PC-9 (cell line): ENCODE results near the gene CCM2. TPM values are rescaled to one million over a fixed set of nuclear protein-coding genes. Genes with fewer than 3 reads are reported as not detected.
"Not testable (repeated sequence)": the region's sequence is repeated elsewhere in the genome, so short reads cannot be mapped to it uniquely, and the experiment has no call there.

Source experiments
- BruUV-seq: library from RNA; stranded (reverse); fragments of 400-500 nt; replicated peaks from 2 replicates; lab custom pipeline; 2021; lab: Mats Ljungman, UMichigan
- CTCF ChIA-PET: fragments of 300-600 bp; sonication (Branson Sonifier 250); formaldehyde crosslinking; loops from one replicate; lab custom pipeline; 2022; ENCODE audit warnings: antibody characterized with exemption; lab: Charles Lee
- POLR2A ChIA-PET: fragments of 300-600 bp; sonication (Branson Sonifier 250); formaldehyde crosslinking; loops from one replicate; lab custom pipeline; 2022; ENCODE audit warnings: antibody characterized with exemption; ENCODE audit not compliant: unreplicated experiment; lab: Charles Lee
- DNase-seq, 2 experiments: peaks; one replicate each; pipeline versions ENCODE4 v3.0.0 to v3.0.0-alpha.2; 2015 to 2022; ENCODE audit warnings: mixed read lengths in 1 of 2
- H2AFZ ChIP-seq: fragments of 200-600 bp; sonication (generic); 2 replicates; pipeline ENCODE4 v1.8.1; 2017; ENCODE audit warnings: antibody characterized with exemption
- H3F3A ChIP-seq: fragments of 200-600 bp; sonication (generic); 2 replicates; pipeline ENCODE4 v1.8.1; 2017; ENCODE audit warnings: antibody characterized with exemption, mild to moderate bottlenecking, low read depth; ENCODE audit not compliant: insufficient read depth
- H3K27ac ChIP-seq: fragments of 200-600 bp; sonication (generic); 2 replicates; pipeline ENCODE4 v1.6.1; 2016; ENCODE audit warnings: mixed run types
- H3K27me3 ChIP-seq: fragments of 200-600 bp; sonication (generic); 2 replicates; pipeline ENCODE4 v1.6.1; 2016; ENCODE audit warnings: low read depth, mixed run types; ENCODE audit not compliant: insufficient read depth
- H3K36me3 ChIP-seq: fragments of 200-600 bp; sonication (generic); 2 replicates; pipeline ENCODE4 v1.6.1; 2016; ENCODE audit warnings: low read depth, mixed run types
- H3K4me1 ChIP-seq: fragments of 200-600 bp; sonication (generic); replicated peaks from 2 replicates; pipeline ENCODE4 v1.6.1; 2016; ENCODE audit warnings: mixed run types; ENCODE audit not compliant: insufficient read depth
- H3K4me2 ChIP-seq: fragments of 200-600 bp; sonication (generic); 2 replicates; pipeline ENCODE4 v1.6.1; 2017; ENCODE audit warnings: mixed run types
- H3K4me3 ChIP-seq: fragments of 200-600 bp; sonication (generic); 2 replicates; pipeline ENCODE4 v1.6.1; 2016; ENCODE audit warnings: mixed run types
- H3K79me2 ChIP-seq: fragments of 200-600 bp; sonication (generic); 2 replicates; pipeline ENCODE4 v1.6.1; 2017; ENCODE audit warnings: low read depth, mixed run types
- H3K9me2 ChIP-seq: fragments of 200-600 bp; sonication (generic); 2 replicates; pipeline ENCODE4 v1.8.1; 2017; ENCODE audit warnings: mild to moderate bottlenecking; ENCODE audit not compliant: insufficient read depth
- H3K9me3 ChIP-seq: fragments of 200-600 bp; sonication (generic); 2 replicates; pipeline ENCODE4 v1.8.1; 2016; ENCODE audit warnings: low read depth; ENCODE audit not compliant: insufficient read depth
- H4K20me1 ChIP-seq: fragments of 200-600 bp; sonication (generic); 2 replicates; pipeline ENCODE4 v1.8.1; 2017; ENCODE audit not compliant: insufficient read depth
- EZH2 ChIP-seq: fragments of 200-600 bp; sonication (generic); IDR thresholded peaks from 2 replicates; pipeline ENCODE4 v1.8.0; 2017; ENCODE audit warnings: antibody characterized with exemption, low read depth
- intact Hi-C: fragments of 100-400 bp; cut with micrococcal nuclease; formaldehyde crosslinking; loops from one replicate; pipeline ENCODE4 v1.10.0; 2022; ENCODE audit not compliant: unreplicated experiment
- total RNA-seq: library from RNA; stranded (reverse); gene quantifications from 2 replicates; pipeline ENCODE4 v1.2.3, GENCODE V29; 2021
- TF ChIP-seq, protein P1 (sequence below): fragments of 200-600 bp; sonication (generic); conservative IDR thresholded peaks from 2 replicates; pipeline ENCODE4 v1.6.1; 2017; ENCODE audit warnings: mixed run types, antibody characterized with exemption, mild to moderate bottlenecking, moderate library complexity

Gene CCM2
- total RNA-seq, 1 experiment from 2014 or later: 54.2 TPM

DNA sequence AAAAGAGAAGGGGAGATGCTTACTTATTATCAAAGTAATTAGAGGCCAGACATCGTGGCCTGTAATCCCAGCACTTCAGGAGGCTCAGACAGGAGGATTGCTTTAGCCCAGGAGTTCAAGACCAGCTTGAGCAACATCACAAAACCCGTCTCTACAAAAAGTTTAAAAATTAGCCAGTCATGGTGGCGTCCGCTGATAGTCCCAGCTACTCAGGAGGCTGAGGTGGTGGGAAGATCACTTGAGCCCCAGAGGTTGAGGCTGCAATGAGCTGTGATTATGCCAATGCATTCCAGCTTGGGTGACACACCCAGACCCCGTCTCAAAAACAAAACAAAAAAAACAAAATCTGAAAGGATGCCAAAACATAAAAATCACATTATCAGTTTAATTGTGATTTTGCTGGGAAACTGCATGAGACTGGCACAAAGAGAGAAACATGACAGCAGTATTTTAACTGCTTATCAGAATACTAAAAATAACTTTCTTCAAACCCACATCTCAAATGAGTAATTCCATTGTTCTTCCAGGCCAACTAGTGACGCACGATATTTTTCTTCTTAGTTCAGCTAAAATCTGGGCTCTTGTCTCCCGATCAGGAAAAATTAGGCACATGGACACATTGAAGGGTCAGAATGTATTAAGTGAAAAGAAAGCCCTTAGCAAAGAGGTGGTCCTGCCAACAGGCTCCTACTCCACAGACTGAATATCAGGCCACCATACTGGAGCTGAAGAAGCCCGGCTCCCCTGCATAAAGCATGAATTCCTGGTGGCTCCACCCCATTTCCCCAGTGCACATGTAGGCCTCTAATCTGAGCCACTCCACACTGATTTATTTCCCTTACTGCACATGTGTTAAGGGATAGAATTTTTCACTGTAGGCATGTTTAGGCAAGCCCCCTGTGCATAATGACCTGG, 9.6 kb upstream of the CCM2 start:
- Histone ChIP-seq H3F3A (peaks cover 21% of the 10 kb centered on the region; the same call in 1 of the 2 replicates), H2AFZ (no peak overlapping the region), H3K4me1 (peaks cover 11% of the 10 kb centered on the region), H4K20me1 (peaks cover 3% of the 10 kb centered on the region; the same call in 1 of the 2 replicates), H3K27ac (no peak overlapping the region), H3K4me3 (no peak overlapping the region), H3K9me2 (no peaks in the 10 kb centered on the region), H3K79me2 (peaks cover 24% of the 10 kb centered on the region), H3K27me3 (no peaks in the 10 kb centered on the region), H3K4me2 (no peak overlapping the region), H3K36me3 (peaks cover 7% of the 10 kb centered on the region), H3K9me3 (no peaks in the 10 kb centered on the region)
- intact Hi-C loops: no loop called here
- no TSS peak for BruUV-seq
- ChIA-PET CTCF (interaction anchor here (1.5 kb wide), 1 partner anchor 17 kb away, joined by 3 read pairs; no protein-coding TSS in a partner anchor), POLR2A (interaction anchor here (0.6 kb wide), 2 partner anchors 8 to 59 kb away, joined by 4 to 6 read pairs; no protein-coding TSS in a partner anchor)
- no peak for DNase-seq
- TF ChIP-seq EZH2: no peak
- TF ChIP-seq, protein P1, sequence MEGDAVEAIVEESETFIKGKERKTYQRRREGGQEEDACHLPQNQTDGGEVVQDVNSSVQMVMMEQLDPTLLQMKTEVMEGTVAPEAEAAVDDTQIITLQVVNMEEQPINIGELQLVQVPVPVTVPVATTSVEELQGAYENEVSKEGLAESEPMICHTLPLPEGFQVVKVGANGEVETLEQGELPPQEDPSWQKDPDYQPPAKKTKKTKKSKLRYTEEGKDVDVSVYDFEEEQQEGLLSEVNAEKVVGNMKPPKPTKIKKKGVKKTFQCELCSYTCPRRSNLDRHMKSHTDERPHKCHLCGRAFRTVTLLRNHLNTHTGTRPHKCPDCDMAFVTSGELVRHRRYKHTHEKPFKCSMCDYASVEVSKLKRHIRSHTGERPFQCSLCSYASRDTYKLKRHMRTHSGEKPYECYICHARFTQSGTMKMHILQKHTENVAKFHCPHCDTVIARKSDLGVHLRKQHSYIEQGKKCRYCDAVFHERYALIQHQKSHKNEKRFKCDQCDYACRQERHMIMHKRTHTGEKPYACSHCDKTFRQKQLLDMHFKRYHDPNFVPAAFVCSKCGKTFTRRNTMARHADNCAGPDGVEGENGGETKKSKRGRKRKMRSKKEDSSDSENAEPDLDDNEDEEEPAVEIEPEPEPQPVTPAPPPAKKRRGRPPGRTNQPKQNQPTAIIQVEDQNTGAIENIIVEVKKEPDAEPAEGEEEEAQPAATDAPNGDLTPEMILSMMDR: no peak

DNA sequence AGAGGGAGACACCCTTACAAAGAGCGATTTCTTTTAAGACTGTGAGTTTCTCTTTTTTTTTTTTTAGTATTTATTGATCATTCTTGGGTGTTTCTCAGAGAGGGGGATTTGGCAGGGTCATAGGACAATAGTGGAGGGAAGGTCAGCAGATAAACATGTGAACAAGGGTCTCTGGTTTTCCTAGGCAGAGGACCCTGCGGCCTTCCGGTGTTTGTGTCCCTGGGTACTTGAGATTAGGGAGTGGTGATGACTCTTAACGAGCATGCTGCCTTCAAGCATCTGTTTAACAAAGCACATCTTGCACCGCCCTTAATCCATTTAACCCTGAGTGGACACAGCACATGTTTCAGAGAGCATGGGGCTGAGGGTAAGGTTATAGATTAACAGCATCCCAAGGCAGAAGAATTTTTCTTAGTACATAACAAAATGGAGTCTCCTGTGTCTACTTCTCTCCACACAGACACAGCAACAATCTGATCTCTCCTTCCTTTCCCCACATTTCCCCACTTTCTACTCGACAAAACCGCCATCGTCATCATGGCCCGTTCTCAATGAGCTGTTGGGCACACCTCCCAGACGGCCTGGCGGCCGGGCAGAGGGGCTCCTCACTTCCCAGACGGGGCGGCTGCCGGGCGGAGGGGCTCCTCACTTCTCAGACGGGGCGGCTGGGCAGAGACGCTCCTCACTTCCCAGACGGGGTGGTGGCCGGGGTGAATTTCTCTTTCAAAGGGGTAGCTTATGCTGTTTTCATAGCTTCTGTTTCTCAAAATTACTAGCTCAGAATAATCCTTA, 7.8 kb upstream of the CCM2 start:
- H3K9me3 ChIP-seq, intact Hi-C loops, H3K9me2 ChIP-seq, H4K20me1 ChIP-seq, H3K4me3 ChIP-seq, H3F3A ChIP-seq, H2AFZ ChIP-seq, H3K27me3 ChIP-seq, H3K4me2 ChIP-seq, H3K36me3 ChIP-seq, H3K79me2 ChIP-seq, DNase-seq, H3K27ac ChIP-seq, BruUV-seq, POLR2A ChIA-PET: not testable (repeated sequence)
- CTCF ChIA-PET: interaction anchor here (0.9 kb wide), 1 partner anchor 143 kb away, joined by 4 read pairs; no protein-coding TSS in a partner anchor
- peaks cover 20% of the 10 kb centered on the region for H3K4me1 ChIP-seq

DNA sequence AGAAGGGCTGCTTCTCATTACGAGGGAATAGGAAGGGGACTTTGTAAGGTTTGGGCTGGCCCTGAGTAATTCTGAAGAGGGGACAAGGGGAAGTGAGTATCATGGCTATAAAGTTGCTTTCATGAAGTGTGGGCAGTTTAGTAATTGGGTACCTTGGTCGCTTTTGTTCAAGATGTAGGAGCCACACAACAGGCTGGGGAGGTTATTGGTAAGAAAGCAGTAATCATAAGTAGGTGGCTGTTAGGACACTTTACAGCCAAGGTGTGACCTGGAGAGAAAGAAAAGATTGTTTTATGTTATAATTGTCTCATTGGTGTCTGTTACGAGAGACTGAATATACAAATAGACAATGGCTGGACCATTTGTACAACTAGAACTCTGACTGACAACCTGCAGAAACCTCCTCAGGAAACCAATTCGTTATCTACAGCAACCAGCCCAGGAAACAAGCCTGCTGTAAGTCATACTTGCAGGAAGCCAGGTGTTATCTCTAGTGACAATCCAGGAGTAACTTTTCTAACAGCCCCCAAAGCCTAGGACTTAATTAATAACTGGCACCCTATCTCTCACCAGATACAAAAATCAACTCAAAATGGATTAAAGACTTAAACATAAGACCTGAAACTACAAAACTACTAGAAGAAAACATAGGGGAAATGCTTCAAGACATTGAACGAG, 5.0 kb upstream of the CCM2 start:
- no peak overlapping the region for H2AFZ ChIP-seq
- intact Hi-C loops: no loop called here

More for the DNA sequence above, 5.0 kb upstream of the CCM2 start:
- Histone ChIP-seq H4K20me1 (no peaks in the 10 kb centered on the region), H3K4me3 (no peak overlapping the region), H3K9me2 (no peaks in the 10 kb centered on the region), H3K4me2 (0 out of 2 replicates have a peak overlapping the region, but pooled peaks have one; percentile 0), H3K79me2 (no peaks in the 10 kb centered on the region), H3K4me1 (peaks cover 22% of the 10 kb centered on the region), H3K36me3 (no peaks in the 10 kb centered on the region), H3K27me3 (no peaks in the 10 kb centered on the region), H3F3A (peaks cover 13% of the 10 kb centered on the region), H3K9me3 (no peaks in the 10 kb centered on the region), H3K27ac (no peak overlapping the region)
- POLR2A ChIA-PET: no interaction called here
- CTCF ChIA-PET: no interaction called here
- no TSS peak for BruUV-seq
- TF ChIP-seq, protein P1: no peak
- no peak for TF ChIP-seq EZH2
- DNase-seq: no peak
